ENCODE data around the gene NCOA7.
"Not testable (repeated sequence)": the region's sequence is repeated elsewhere in the genome, so short reads cannot be mapped to it uniquely, and the experiment has no call there.

NCOA7 gene

GRCh38 chr6:125754566-125754965 lies 36.2 kb upstream of the NCOA7 start:
- ATAC-seq, result no peak
- DNase-seq, result no peak

- DNase-seq (peak; percentile 31), ATAC-seq (no peak)
These were observed 31.4 kb upstream of the NCOA7 start for GRCh38 chr6:125759184-125759902.

- no peak for DNase-seq
- ATAC-seq, result no peak
These were observed 30.8 kb upstream of the NCOA7 start for GRCh38 chr6:125759959-125760457.

GRCh38 chr6:125764121-125764671 lies 26.6 kb upstream of the NCOA7 start:
- no peak for ATAC-seq
- no peak for DNase-seq

GRCh38 chr6:125765944-125766343 lies 24.8 kb upstream of the NCOA7 start:
- no peak for ATAC-seq
- no peak for DNase-seq

GRCh38 chr6:125766641-125767040 lies 24.1 kb upstream of the NCOA7 start:
- ATAC-seq, result no peak
- no peak for DNase-seq

- DNase-seq (no peak), ATAC-seq (no peak)
These were observed 21.5 kb upstream of the NCOA7 start for GRCh38 chr6:125769147-125769783.

- DNase-seq (no peak), ATAC-seq (no peak)
These were observed 17.1 kb upstream of the NCOA7 start for GRCh38 chr6:125773387-125774341.

- DNase-seq, ATAC-seq: not testable (repeated sequence)
These were observed 14.5 kb upstream of the NCOA7 start for GRCh38 chr6:125776107-125776826.

- ATAC-seq, result peak; percentile 84
- peak; percentile 83 for DNase-seq
These were observed 10.7 kb upstream of the NCOA7 start for GRCh38 chr6:125779924-125780539.

- ATAC-seq (peak; percentile 81), DNase-seq (peak; percentile 64)
These were observed 10.0 kb upstream of the NCOA7 start for GRCh38 chr6:125780540-125781313.

- DNase-seq, result no peak
These were observed 9.4 kb upstream of the NCOA7 start for GRCh38 chr6:125781314-125781868.

GRCh38 chr6:125784365-125784764 lies 6.4 kb upstream of the NCOA7 start:
- DNase-seq, result no peak
- no peak for ATAC-seq

More at GRCh38 chr6:125781314-125781868, 9.4 kb upstream of the NCOA7 start:
- ATAC-seq, result peak; percentile 23

GRCh38 chr6:125787791-125788190 lies 3.0 kb upstream of the NCOA7 start:
- ATAC-seq, result no peak
- no peak for DNase-seq

- no peak for DNase-seq
- no peak for ATAC-seq
These were observed 1.6 kb upstream of the NCOA7 start for GRCh38 chr6:125789167-125789566.

GRCh38 chr6:125789576-125790357 lies 993 bp upstream of the NCOA7 start:
- ATAC-seq, result peak; percentile 36
- DNase-seq, result peak; percentile 52

GRCh38 chr6:125791151-125791819 lies 525 bp downstream of the NCOA7 start:
- no peak for ATAC-seq
- peak; percentile 43 for DNase-seq

GRCh38 chr6:125791820-125792165 lies 1.0 kb downstream of the NCOA7 start:
- no peak for DNase-seq
- no peak for ATAC-seq

GRCh38 chr6:125792172-125792571 lies 1.4 kb downstream of the NCOA7 start:
- DNase-seq (no peak), ATAC-seq (no peak)
